Bronchial epithelial cell (primary cell): ENCODE measurements around the gene ATXN7L2. TPM values are rescaled to one million over a fixed set of nuclear protein-coding genes. Genes with fewer than 3 reads are reported as not detected.

ENCODE experiments used
- DNase-seq: peaks from one replicate; pipeline ENCODE4 v3.0.0-alpha.2; 2010; ENCODE audit warnings: low read depth
- FAIRE-seq: peaks from 2 replicates; lab custom pipeline; 2011; peaks lifted over from hg19 to GRCh38; lab: Jason Lieb, UNC
- H3K27me3 ChIP-seq: 2 replicates; pipeline ENCODE4 v1.5.1; 2011; ENCODE audit warnings: low read length; ENCODE audit not compliant: control insufficient read depth, insufficient read depth
- H3K36me3 ChIP-seq: 2 replicates; pipeline ENCODE4 v1.5.1; 2011; ENCODE audit warnings: low read length; ENCODE audit not compliant: control insufficient read depth, insufficient read depth
- H3K4me3 ChIP-seq: 2 replicates; pipeline ENCODE4 v1.5.1; 2011; ENCODE audit warnings: mild to moderate bottlenecking, low read depth, low read length, control low read depth
- total RNA-seq: library from RNA; depleted of rRNA; stranded (reverse); fragments of >200 nt; gene quantifications from 2 replicates; pipeline ENCODE4 v1.2.1, GENCODE V29; 2014
- TF ChIP-seq, protein P1 (sequence below): IDR thresholded peaks from 2 replicates; pipeline ENCODE4 v1.5.1; 2011; ENCODE audit warnings: mild to moderate bottlenecking, moderate library complexity, low read length, control low read depth, inconsistent platforms; ENCODE audit not compliant: insufficient read depth, severe bottlenecking

ATXN7L2 gene
- total RNA-seq, 1 donor from 2014 or later, result 1.3 TPM

DNA sequence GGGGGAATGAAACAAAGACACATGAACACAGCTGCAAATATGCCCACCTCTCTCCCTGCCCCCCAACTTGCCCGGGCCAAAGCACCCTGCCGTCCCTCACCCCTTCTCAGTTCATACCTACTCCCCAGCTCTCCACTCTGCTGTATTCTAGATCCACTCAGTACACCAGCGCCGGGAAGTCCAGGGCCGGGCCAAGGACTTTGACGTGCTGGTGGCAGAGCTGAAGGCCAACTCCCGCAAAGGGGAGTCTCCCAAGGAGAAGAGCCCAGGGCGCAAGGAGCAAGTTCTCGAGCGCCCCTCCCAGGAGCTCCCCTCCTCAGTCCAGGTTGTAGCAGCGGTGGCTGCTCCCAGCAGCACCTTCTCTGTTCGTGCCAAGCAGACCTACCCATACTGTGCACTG, 5.0 kb downstream of the ATXN7L2 start:
- Histone ChIP-seq H3K4me3 (no peak overlapping the region), H3K27me3 (no peaks in the 10 kb centered on the region), H3K36me3 (peaks cover 8% of the 10 kb centered on the region)
- FAIRE-seq (no peak), DNase-seq (no peak)
- TF ChIP-seq, protein P1, sequence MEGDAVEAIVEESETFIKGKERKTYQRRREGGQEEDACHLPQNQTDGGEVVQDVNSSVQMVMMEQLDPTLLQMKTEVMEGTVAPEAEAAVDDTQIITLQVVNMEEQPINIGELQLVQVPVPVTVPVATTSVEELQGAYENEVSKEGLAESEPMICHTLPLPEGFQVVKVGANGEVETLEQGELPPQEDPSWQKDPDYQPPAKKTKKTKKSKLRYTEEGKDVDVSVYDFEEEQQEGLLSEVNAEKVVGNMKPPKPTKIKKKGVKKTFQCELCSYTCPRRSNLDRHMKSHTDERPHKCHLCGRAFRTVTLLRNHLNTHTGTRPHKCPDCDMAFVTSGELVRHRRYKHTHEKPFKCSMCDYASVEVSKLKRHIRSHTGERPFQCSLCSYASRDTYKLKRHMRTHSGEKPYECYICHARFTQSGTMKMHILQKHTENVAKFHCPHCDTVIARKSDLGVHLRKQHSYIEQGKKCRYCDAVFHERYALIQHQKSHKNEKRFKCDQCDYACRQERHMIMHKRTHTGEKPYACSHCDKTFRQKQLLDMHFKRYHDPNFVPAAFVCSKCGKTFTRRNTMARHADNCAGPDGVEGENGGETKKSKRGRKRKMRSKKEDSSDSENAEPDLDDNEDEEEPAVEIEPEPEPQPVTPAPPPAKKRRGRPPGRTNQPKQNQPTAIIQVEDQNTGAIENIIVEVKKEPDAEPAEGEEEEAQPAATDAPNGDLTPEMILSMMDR, result no peak

DNA sequence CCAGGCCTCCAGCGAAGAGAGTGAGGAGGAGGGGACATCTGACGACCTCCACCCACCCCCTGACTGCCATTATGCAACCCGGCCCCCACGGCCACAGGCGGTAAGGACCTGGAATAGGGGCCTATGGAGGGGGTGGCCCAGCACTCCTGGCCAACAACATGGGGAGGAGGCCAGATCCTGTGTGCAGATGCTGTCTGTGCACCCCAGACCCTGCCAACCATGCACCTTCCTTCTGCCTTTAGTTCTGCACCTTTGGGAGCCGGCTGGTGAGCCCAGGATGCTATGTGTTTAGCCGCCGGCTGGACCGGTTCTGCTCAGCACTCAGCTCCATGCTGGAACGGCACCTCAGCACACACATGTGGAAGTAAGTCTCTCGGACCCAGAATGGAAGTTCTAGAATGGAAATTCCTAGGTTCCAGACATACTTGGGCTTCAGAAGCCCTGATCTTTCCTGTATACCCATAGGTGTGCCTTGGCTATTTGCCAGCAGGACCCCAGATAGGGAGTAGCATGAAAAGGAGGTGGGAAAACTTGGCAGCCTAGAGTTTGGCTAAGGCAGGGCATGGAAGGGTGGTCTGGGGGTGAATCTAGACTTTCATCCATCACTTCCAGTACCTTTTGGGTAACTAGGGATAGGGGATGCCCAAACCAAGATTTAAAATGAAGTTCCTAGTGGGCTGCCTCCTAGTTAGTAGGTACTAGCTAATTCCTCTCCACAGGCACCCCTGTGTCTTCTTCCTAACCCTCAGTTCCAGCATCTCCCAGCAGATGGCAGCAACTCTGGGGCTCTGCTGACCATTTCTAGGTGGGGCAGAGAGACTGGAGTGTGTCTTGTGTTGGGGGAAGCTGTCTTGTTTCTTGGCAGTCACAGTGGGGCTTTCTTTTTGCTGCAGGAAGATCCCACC, 6.6 kb downstream of the ATXN7L2 start:
- TF ChIP-seq, protein P1, result peak; percentile 88
- H3K4me3 ChIP-seq, result no peak overlapping the region
- H3K27me3 ChIP-seq, result no peaks in the 10 kb centered on the region
- peak; percentile 49 for DNase-seq
- H3K36me3 ChIP-seq, result peaks cover 8% of the 10 kb centered on the region
- no peak for FAIRE-seq

DNA sequence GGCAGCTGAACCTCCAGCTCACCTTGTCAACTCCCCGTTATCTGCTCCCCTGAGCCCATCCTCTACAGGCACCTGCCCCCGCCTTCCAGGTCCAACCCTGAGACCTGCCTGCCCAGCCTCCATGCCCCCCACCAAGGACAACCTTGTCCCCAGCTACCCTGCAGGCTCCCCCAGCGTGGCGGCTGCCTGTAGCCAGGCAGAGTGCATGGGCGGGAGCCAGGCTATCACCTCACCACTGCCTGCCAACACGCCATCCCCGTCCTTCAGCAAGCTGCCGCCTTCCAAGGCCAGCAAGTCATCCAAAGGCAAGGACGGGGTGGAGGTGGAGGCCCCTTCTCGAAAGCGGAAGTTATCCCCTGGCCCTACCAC, 7.2 kb downstream of the ATXN7L2 start:
- DNase-seq, result no peak
- Histone ChIP-seq H3K36me3 (peaks cover 13% of the 10 kb centered on the region), H3K27me3 (no peaks in the 10 kb centered on the region), H3K4me3 (no peak overlapping the region)
- TF ChIP-seq, protein P1, result no peak
- FAIRE-seq, result no peak

DNA sequence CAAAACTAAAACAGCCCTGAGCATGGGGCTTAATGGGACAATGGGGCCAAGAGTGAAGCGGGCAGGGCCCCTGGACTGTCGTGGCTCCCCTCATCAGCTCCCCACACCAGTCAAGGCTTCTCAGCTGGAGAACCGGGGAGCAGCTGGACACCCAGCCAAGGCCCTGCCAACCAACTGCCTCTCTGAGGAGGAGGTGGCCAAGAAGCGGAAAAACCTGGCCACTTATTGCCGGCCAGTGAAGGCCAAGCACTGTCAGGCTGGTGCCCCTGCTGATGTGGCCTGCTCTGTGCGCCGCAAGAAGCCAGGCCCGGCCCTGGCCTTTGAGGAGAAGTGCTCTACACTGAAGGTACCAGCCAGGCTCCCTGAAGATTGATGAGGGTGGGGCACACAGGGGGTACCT, 7.7 kb downstream of the ATXN7L2 start:
- TF ChIP-seq, protein P1, result no peak

DNA sequence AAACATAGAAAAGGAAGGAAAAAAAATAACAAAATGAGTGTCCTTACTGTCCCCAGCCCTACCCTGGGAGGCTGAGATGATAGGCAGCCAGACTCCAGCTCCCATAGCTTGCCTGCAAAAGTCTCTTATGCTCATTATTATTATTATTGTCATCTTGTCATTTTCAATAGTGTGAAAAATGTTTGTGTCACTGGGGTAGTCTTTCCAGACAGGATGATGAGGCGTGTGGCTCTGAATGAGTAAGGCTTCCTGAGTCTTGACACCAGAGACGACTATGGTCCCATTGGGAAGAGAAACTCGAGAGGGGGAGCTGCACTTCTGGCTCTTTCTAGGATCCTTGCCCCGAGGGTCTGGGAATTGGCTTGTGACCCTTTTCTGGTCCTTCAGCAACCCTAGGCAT, 9.1 kb downstream of the ATXN7L2 start:
- peaks cover 16% of the 10 kb centered on the region for H3K36me3 ChIP-seq
- no peak for FAIRE-seq
- TF ChIP-seq, protein P1, result no peak

More for the DNA sequence above, 7.7 kb downstream of the ATXN7L2 start:
- FAIRE-seq, result no peak
- Histone ChIP-seq H3K27me3 (no peaks in the 10 kb centered on the region), H3K36me3 (peaks cover 12% of the 10 kb centered on the region), H3K4me3 (no peak overlapping the region)
- no peak for DNase-seq

DNA sequence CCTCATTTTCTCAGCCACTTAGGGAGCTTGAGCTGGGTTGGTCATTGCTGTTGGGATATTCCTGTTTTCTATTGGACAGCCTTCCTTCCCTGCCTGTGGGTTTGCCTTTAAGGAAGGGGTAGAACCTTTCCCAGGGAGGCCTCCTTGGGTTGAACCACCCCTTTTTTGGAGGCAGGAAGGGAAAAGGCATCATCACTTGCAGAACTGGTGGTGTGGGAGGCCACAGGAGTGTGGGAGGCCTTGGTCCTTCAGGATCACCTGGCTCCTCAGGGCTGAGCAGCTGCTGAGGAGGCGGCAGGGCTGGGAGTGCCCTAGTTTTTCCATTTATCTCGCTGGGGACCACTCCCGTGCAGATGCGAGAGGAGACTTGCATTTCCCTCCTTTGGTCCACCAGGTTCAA, 9.5 kb downstream of the ATXN7L2 start:
- Histone ChIP-seq H3K36me3 (peaks cover 16% of the 10 kb centered on the region), H3K27me3 (no peaks in the 10 kb centered on the region), H3K4me3 (no peak overlapping the region)
- FAIRE-seq (no peak), DNase-seq (no peak)
- TF ChIP-seq, protein P1, result no peak

More for the DNA sequence above, 9.1 kb downstream of the ATXN7L2 start:
- H3K4me3 ChIP-seq, result no peak overlapping the region
- H3K27me3 ChIP-seq, result no peaks in the 10 kb centered on the region
- no peak for DNase-seq
